GM12865 (cell line): ENCODE measurements around the gene HACE1.
A peak's percentile ranks its signal among the peaks of the same experiment; 100 is the strongest.

ENCODE experiments used
- DNase-seq: peaks from one replicate; pipeline ENCODE4 v3.0.0; 2010; ENCODE audit warnings: low read depth
- H3K4me3 ChIP-seq: 2 replicates; pipeline ENCODE4 v1.5.1; 2011; ENCODE audit warnings: mild to moderate bottlenecking, low read depth, low read length, control low read depth
- CTCF ChIP-seq: IDR thresholded peaks from 2 replicates; pipeline ENCODE4 v1.5.1; 2011; ENCODE audit warnings: low read length, control low read depth, low read depth, inconsistent platforms; ENCODE audit not compliant: insufficient read depth; ENCODE audit errors: missing control alignments

The HACE1 gene

GRCh38 chr6:104795363-104795762 is 64.4 kb downstream of the HACE1 start:
- DNase-seq, result no peak
- no peak overlapping the region for H3K4me3 ChIP-seq
- no peak for TF ChIP-seq CTCF

- H3K4me3 ChIP-seq, result no peak overlapping the region
- DNase-seq, result peak; percentile 51
- peak; percentile 38 for TF ChIP-seq CTCF
These were observed 69.9 kb downstream of the HACE1 start for GRCh38 chr6:104789770-104790190.

GRCh38 chr6:104788400-104788799 is 71.3 kb downstream of the HACE1 start:
- DNase-seq, result no peak
- no peak overlapping the region for H3K4me3 ChIP-seq
- TF ChIP-seq CTCF, result no peak

GRCh38 chr6:104787305-104787704 is 72.4 kb downstream of the HACE1 start:
- no peak for TF ChIP-seq CTCF
- DNase-seq, result no peak
- H3K4me3 ChIP-seq, result no peak overlapping the region

- no peak for TF ChIP-seq CTCF
- no peak for DNase-seq
- no peak overlapping the region for H3K4me3 ChIP-seq
These were observed 74.8 kb downstream of the HACE1 start for GRCh38 chr6:104784884-104785283.

- peak; percentile 9 for DNase-seq
- TF ChIP-seq CTCF, result peak; percentile 23
- no peak overlapping the region for H3K4me3 ChIP-seq
These were observed 88.4 kb downstream of the HACE1 start for GRCh38 chr6:104771258-104771832.

- H3K4me3 ChIP-seq, result no peak overlapping the region
- TF ChIP-seq CTCF, result no peak
These were observed 90.8 kb downstream of the HACE1 start for GRCh38 chr6:104768906-104769305.

More at GRCh38 chr6:104768906-104769305, 90.8 kb downstream of the HACE1 start:
- no peak for DNase-seq
